PFSK-1 (cell line): ENCODE measurements around the gene TMEM225B.

ENCODE experiments used
- POLR2AphosphoS5 ChIP-seq: IDR thresholded peaks from 2 replicates; pipeline ENCODE4 v1.6.1; 2012; ENCODE audit warnings: low read depth, mild to moderate bottlenecking, control low read depth, low read length, moderate library complexity
- REST ChIP-seq, 2 experiments: IDR thresholded peaks; 2 replicates each; pipeline versions ENCODE4 v1.6.1 to v1.8.0; 2011 to 2012; ENCODE audit warnings: low read depth in 2 of 2, low read length in 2 of 2, control low read depth in 1 of 2, inconsistent platforms in 1 of 2, mild to moderate bottlenecking in 1 of 2, moderate library complexity in 1 of 2; ENCODE audit not compliant: insufficient read depth in 1 of 2

- TF ChIP-seq POLR2AphosphoS5 (no peak), REST (IDR thresholded peaks at IDR 0.05; ENCODE audit: insufficient read depth in 1 of 2, low read depth in 2 of 2, low read length in 2 of 2) (no peak)
Observed at GRCh38 chr7:99557940-99558305, 40.1 kb upstream of the TMEM225B start.
